CD4-positive, alpha-beta memory T cell (primary cell): ENCODE results near the gene F7. TPM values are rescaled to one million over a fixed set of nuclear protein-coding genes. Genes with fewer than 3 reads are reported as not detected.

Experiments used
- CTCF ChIA-PET: fragments of 350-600 bp; sonication (Branson Sonifier 250); formaldehyde crosslinking; loops from one replicate; lab custom pipeline; 2021; ENCODE audit warnings: inconsistent platforms; ENCODE audit not compliant: partially characterized antibody; lab: Charles Lee
- POLR2A ChIA-PET: fragments of 350-600 bp; sonication (Branson Sonifier 250); formaldehyde crosslinking; loops from one replicate; lab custom pipeline; 2021; ENCODE audit not compliant: partially characterized antibody; lab: Charles Lee
- DNase-seq, 5 donors: peaks; one replicate each; pipeline versions ENCODE4 v3.0.0 to v3.0.0-alpha.2; 2020 to 2022; ENCODE audit warnings: mixed read lengths in 1 of 5
- H3K27ac ChIP-seq: one replicate; pipeline ENCODE4 v1.7.0; 2013; ENCODE audit warnings: low read depth, low read length
- H3K27me3 ChIP-seq: 2 replicates; pipeline ENCODE4 v1.7.0; 2013; ENCODE audit warnings: mild to moderate bottlenecking, low read length, moderate library complexity; ENCODE audit not compliant: insufficient read depth
- H3K36me3 ChIP-seq: 2 replicates; pipeline ENCODE4 v1.7.0; 2013; ENCODE audit warnings: mild to moderate bottlenecking, low read length, moderate library complexity; ENCODE audit not compliant: insufficient read depth
- H3K4me1 ChIP-seq: 2 replicates; pipeline ENCODE4 v1.7.0; 2013; ENCODE audit warnings: mild to moderate bottlenecking, low read length, moderate library complexity; ENCODE audit not compliant: insufficient read depth
- H3K4me3 ChIP-seq, 2 donors: one replicate each; pipeline ENCODE4 v1.7.0; 2013; ENCODE audit warnings: low read length in 2 of 2, mild to moderate bottlenecking in 1 of 2
- H3K9me3 ChIP-seq, 2 donors: one replicate each; pipeline ENCODE4 v1.7.0; 2013; ENCODE audit warnings: low read length in 2 of 2, control low read depth in 1 of 2; ENCODE audit not compliant: control insufficient read depth in 1 of 2
- H3K27ac Mint-ChIP-seq, 7 donors: one replicate each; pipeline ENCODE4 v1.8.0; 2020 to 2021; ENCODE audit warnings: mixed read lengths in 7 of 7, mild to moderate bottlenecking in 6 of 7, inconsistent platforms in 3 of 7, moderate library complexity in 3 of 7
- H3K27me3 Mint-ChIP-seq, 2 donors: one replicate each; pipeline ENCODE4 v1.8.0; 2020 to 2021; ENCODE audit warnings: mixed read lengths in 2 of 2
- H3K36me3 Mint-ChIP-seq, 2 donors: one replicate each; pipeline ENCODE4 v1.8.0; 2020 to 2021; ENCODE audit warnings: mixed read lengths in 2 of 2, inconsistent platforms in 1 of 2, mild to moderate bottlenecking in 1 of 2
- H3K4me1 Mint-ChIP-seq, 4 donors: one replicate each; pipeline ENCODE4 v1.8.0; 2020 to 2021; ENCODE audit warnings: mixed read lengths in 4 of 4, mild to moderate bottlenecking in 1 of 4
- H3K4me3 Mint-ChIP-seq, 8 donors: one replicate each; pipeline ENCODE4 v1.8.0; 2020 to 2021; ENCODE audit warnings: mixed read lengths in 8 of 8, mild to moderate bottlenecking in 7 of 8, moderate library complexity in 6 of 8, inconsistent platforms in 3 of 8
- H3K9me3 Mint-ChIP-seq, 8 donors: one replicate each; pipeline ENCODE4 v1.8.0; 2020 to 2021; ENCODE audit warnings: mixed read lengths in 8 of 8, mild to moderate bottlenecking in 5 of 8, inconsistent platforms in 3 of 8, moderate library complexity in 1 of 8
- intact Hi-C: fragments of 100-400 bp; cut with micrococcal nuclease; formaldehyde crosslinking; loops from one replicate; pipeline ENCODE4 v1.15.1; 2023
- polyA plus RNA-seq, 2 donors: library from polyadenylated mRNA; unstranded; fragments of 300-500 nt; fragmentation: Illumina TruSeq; gene quantifications; one replicate each; pipeline ENCODE4 v1.2.3, GENCODE V29; 2021
- total RNA-seq, 2 experiments: library from RNA; stranded (reverse); gene quantifications; one replicate each; pipeline ENCODE4 v1.2.3, GENCODE V29; 2021

The F7 gene
- total and polyA plus RNA-seq, 4 experiments from 2014 or later = not detected

DNA sequence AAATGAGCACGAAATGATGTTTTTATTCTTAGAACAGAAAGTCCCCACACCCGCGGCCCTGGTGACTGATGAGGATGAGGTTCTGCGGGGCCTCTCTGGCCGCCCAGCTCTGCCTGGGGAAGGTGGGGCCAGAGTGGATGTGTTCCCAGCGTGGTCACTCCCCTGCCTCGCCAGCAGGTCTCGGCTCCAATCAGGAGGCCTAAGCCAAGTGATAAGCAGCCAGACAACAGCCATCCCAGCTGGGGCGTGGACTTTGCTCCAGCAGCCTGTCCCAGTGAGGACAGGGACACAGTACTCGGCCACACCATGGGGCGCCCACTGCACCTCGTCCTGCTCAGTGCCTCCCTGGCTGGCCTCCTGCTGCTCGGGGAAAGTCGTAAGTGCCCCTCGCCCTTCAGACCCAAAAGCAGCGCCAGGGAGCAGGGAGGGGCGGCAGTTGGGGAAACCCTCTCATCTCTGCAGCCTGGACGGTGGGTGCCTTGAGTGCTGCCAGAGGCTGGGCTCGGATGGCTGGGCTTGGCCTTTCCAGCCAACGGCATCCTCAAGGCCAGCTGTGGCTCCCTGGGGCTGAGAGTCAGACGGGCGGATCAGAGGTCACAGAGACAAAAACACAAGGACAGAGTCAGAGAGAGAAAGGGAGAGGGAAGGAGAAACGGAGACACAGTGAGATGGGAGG is 17.1 kb downstream of the F7 start, which contains the start of gene F10:
F10 (plus strand) TSS at position 250 of the 676 bp plus-strand sequence; CDS start at position 307, 57 bp downstream.
- H3K27me3 Mint-ChIP-seq = peaks cover 3 to 13% of the 10 kb centered on the region in 2 donors
- no peaks in the 10 kb centered on the region for H3K36me3 ChIP-seq
- no peaks in the 10 kb centered on the region for H3K9me3 Mint-ChIP-seq
- DNase-seq = no peak
- intact Hi-C loops = no loop called here
- H3K27ac ChIP-seq = no peak within 1 kb of the TSS
- POLR2A ChIA-PET = no interaction called here
- H3K27me3 ChIP-seq = no peaks in the 10 kb centered on the region
- peaks cover 0 to 4% (median 0%) of the 10 kb centered on the region in 4 donors for H3K4me1 Mint-ChIP-seq
- no peak within 1 kb of the TSS for H3K4me3 ChIP-seq
- H3K36me3 Mint-ChIP-seq = no peaks in the 10 kb centered on the region
- no peaks in the 10 kb centered on the region for H3K9me3 ChIP-seq
- no peaks in the 10 kb centered on the region for H3K4me1 ChIP-seq
- H3K4me3 Mint-ChIP-seq = no peak within 1 kb of the TSS
- CTCF ChIA-PET = no interaction called here
- H3K27ac Mint-ChIP-seq = peak within 1 kb of the TSS in 2 of 7 donors; percentile 41 to 63

DNA sequence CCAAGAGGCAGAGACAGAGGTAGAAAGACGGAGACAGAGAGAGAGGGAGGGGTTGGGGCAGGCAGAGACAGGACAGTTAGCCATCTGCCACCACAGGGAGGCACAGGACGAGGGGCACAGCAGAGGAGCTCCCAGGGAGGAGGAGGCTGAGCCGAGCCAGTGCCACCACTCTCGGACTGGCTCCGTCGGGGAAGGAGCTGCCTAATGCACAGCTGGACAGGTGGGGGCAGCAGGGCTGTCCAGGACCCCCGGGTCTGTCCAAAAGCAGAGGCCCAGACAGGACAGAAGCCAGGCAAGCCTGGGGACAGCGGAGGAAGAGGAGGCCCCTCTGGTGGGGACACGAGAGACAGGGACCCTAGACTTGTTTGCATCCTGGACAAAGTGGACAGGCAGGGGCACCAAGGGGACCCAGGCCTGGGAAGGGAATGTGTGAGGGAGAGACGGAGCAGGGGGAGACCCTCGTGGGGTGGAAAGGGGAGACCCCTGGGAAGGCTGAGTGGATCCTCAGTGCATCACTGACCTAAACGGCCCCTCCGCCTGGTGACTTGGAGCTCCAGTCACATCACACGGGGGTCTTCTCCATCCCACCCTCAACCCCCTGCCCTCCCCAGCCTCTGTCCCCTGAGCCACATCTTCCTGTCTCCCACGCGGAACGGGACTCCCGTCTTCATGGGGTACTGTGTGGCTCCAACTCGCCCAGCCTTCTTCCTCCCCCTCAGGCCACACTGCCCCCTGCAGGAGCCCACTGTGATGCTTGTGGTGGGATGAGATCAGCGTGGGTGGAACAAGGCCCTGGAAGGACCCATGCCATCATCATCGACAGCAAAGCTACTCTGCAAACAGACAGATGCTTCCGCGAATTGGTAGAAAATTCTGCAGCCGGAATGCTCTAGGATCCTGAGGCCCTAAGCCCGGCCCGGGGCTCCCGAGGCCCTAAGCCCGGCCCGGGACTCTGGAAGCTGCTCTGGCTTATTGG is 17.9 kb downstream of the F7 start:
- Histone ChIP-seq H3K9me3 (no peaks in the 10 kb centered on the region), H3K4me3 (no peak overlapping the region), H3K4me1 (no peaks in the 10 kb centered on the region), H3K36me3 (no peaks in the 10 kb centered on the region), H3K27ac (no peak overlapping the region), H3K27me3 (no peaks in the 10 kb centered on the region)
- H3K9me3 Mint-ChIP-seq = no peaks in the 10 kb centered on the region
- peaks cover 0 to 4% (median 0%) of the 10 kb centered on the region in 4 donors for H3K4me1 Mint-ChIP-seq
- H3K4me3 Mint-ChIP-seq = no peak overlapping the region
- peaks cover 4 to 15% of the 10 kb centered on the region in 2 donors for H3K27me3 Mint-ChIP-seq
- no peak for DNase-seq
- peak overlapping the region in 1 of 7 donors; percentile 63 for H3K27ac Mint-ChIP-seq
- H3K36me3 Mint-ChIP-seq = no peaks in the 10 kb centered on the region
- POLR2A ChIA-PET = no interaction called here
- CTCF ChIA-PET = no interaction called here
- intact Hi-C loops = no loop called here

- no peak overlapping the region for H3K4me3 ChIP-seq
- Mint-ChIP-seq H3K36me3 (no peaks in the 10 kb centered on the region), H3K27ac (no peak overlapping the region), H3K9me3 (no peaks in the 10 kb centered on the region), H3K27me3 (peaks cover 4 to 22% of the 10 kb centered on the region in 2 donors), H3K4me1 (peaks cover 0 to 5% (median 1%) of the 10 kb centered on the region in 4 donors), H3K4me3 (no peak overlapping the region)
- no peak for DNase-seq
- no peaks in the 10 kb centered on the region for H3K4me1 ChIP-seq
- H3K9me3 ChIP-seq = no peaks in the 10 kb centered on the region
- ChIA-PET CTCF (no interaction called here), POLR2A (no interaction called here)
- no peaks in the 10 kb centered on the region for H3K36me3 ChIP-seq
- H3K27ac ChIP-seq = no peak overlapping the region
- intact Hi-C loops = no loop called here
- H3K27me3 ChIP-seq = peaks cover 5% of the 10 kb centered on the region
Measured at GRCh38 chr13:113124211-113124970, 18.8 kb downstream of the F7 start.

GRCh38 chr13:113125506-113126264 is 20.1 kb downstream of the F7 start:
- Mint-ChIP-seq H3K36me3 (no peaks in the 10 kb centered on the region), H3K4me3 (no peak overlapping the region), H3K9me3 (no peaks in the 10 kb centered on the region), H3K27me3 (peaks cover 2 to 20% of the 10 kb centered on the region in 2 donors), H3K4me1 (peaks cover 0 to 5% (median 0%) of the 10 kb centered on the region in 4 donors), H3K27ac (no peak overlapping the region)
- intact Hi-C loops = no loop called here
- ChIA-PET POLR2A (no interaction called here), CTCF (no interaction called here)
- Histone ChIP-seq H3K36me3 (no peaks in the 10 kb centered on the region), H3K27me3 (peaks cover 5% of the 10 kb centered on the region), H3K4me3 (no peak overlapping the region), H3K9me3 (no peaks in the 10 kb centered on the region), H3K4me1 (no peaks in the 10 kb centered on the region), H3K27ac (no peak overlapping the region)
- no peak for DNase-seq

DNA sequence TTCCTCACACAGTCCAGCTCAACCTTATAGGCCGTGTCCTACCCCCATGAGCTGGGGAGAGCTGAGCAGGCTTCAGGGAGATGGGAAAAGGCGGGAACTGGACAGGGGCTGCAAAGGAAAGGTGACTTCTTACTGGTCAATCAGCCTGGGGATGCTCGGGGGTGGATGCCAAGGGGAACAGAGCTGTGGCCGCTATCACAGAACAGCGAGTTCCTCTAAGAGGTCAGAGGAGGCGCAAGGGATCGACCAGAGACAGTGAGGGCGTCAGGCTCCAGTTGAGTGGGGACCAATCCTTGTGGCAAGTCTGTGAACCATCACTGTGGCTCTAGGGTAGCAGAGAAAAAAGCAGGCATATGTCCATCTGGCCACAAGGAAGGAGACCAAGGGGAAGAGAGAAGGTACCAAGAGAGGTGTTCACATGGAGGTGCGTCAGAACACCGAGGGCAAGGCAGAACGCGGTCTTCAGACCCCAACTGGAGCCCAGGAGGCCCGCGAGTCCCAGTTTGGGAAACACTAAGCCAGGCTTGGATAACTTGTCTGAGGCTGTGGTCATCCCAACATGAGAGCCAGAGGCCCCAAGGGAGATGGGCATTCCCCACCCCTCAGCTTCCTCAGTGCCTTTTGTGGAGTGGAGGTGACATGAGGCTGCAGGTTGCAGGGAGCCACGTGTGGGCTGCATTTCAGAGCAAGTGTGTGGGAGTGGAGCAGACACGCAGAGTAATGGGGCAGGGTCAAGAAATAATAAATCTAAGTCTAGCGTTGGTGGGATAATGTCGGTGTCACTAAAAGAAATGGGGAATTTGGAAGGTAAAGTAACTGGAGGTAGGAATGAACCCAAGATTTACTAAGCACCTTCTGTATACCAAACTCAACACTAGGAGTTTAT is 20.9 kb downstream of the F7 start:
- POLR2A ChIA-PET = no interaction called here
- no peaks in the 10 kb centered on the region for H3K9me3 ChIP-seq
- H3K27ac Mint-ChIP-seq = peak overlapping the region in 1 of 7 donors; percentile 32
- H3K4me3 Mint-ChIP-seq = no peak overlapping the region
- peaks cover 2 to 20% of the 10 kb centered on the region in 2 donors for H3K27me3 Mint-ChIP-seq
- CTCF ChIA-PET = no interaction called here
- H3K36me3 Mint-ChIP-seq = no peaks in the 10 kb centered on the region
- no peaks in the 10 kb centered on the region for H3K4me1 ChIP-seq
- H3K9me3 Mint-ChIP-seq = no peaks in the 10 kb centered on the region
- no peak for DNase-seq
- H3K4me3 ChIP-seq = no peak overlapping the region
- intact Hi-C loops = no loop called here
- H3K27ac ChIP-seq = no peak overlapping the region
- peaks cover 5% of the 10 kb centered on the region for H3K27me3 ChIP-seq
- peaks cover 0 to 5% (median 0%) of the 10 kb centered on the region in 4 donors for H3K4me1 Mint-ChIP-seq
- H3K36me3 ChIP-seq = no peaks in the 10 kb centered on the region

DNA sequence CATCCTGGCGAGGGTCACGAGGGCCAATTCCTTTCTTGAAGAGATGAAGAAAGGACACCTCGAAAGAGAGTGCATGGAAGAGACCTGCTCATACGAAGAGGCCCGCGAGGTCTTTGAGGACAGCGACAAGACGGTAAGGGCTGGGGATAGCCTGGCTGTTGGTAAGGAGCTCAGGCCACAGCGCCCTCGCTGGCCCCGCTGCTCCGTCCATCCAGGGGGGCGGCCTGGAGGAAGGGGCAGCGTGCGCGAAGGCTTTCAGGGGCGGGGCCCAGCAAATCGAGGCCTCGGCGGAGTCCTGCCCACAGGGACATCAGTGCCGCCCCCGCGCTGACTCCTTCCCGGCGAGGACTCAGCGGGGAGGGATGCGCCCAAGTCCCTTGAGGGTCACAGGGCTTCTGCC is 23.9 kb downstream of the F7 start:
- Histone ChIP-seq H3K27ac (no peak overlapping the region), H3K36me3 (no peaks in the 10 kb centered on the region), H3K27me3 (peaks cover 5% of the 10 kb centered on the region), H3K9me3 (no peaks in the 10 kb centered on the region), H3K4me1 (no peaks in the 10 kb centered on the region), H3K4me3 (no peak overlapping the region)
- H3K36me3 Mint-ChIP-seq = no peaks in the 10 kb centered on the region
- H3K4me3 Mint-ChIP-seq = peak overlapping the region in 2 of 8 donors; percentile 13 to 39
- intact Hi-C loops = no loop called here
- H3K4me1 Mint-ChIP-seq = peaks cover 0 to 5% (median 0%) of the 10 kb centered on the region in 4 donors
- CTCF ChIA-PET = no interaction called here
- H3K27ac Mint-ChIP-seq = no peak overlapping the region
- POLR2A ChIA-PET = no interaction called here
- peaks cover 2 to 20% of the 10 kb centered on the region in 2 donors for H3K27me3 Mint-ChIP-seq
- peaks cover 0 to 1% (median 0%) of the 10 kb centered on the region in 8 donors for H3K9me3 Mint-ChIP-seq
- DNase-seq = no peak
